CD14-positive monocyte (primary cell): ENCODE results near the gene SLC9A7. TPM values are rescaled to one million over a fixed set of nuclear protein-coding genes. Genes with fewer than 3 reads are reported as not detected.

ENCODE experiments used
- DNase-seq, 3 donors: peaks; one replicate each; pipeline ENCODE4 v3.0.0-alpha.2; 2011 to 2022
- H2AFZ ChIP-seq: 2 replicates; pipeline ENCODE4 v1.6.0; 2012; ENCODE audit warnings: mild to moderate bottlenecking, low read depth, low read length, inconsistent platforms; ENCODE audit not compliant: insufficient read depth, poor library complexity, severe bottlenecking
- H3K27ac ChIP-seq, 2 donors: 1 replicate in 1 of 2; 2 replicates in 1 of 2; pipeline ENCODE4 v1.5.1; 2012 to 2013; ENCODE audit warnings: low read length in 2 of 2, control low read depth in 1 of 2, inconsistent platforms in 1 of 2, low read depth in 1 of 2, mild to moderate bottlenecking in 1 of 2
- H3K27me3 ChIP-seq, 2 donors: one replicate each; pipeline versions ENCODE4 v1.6.0 to v1.6.1; 2011 to 2013; ENCODE audit warnings: low read length in 2 of 2; ENCODE audit not compliant: control insufficient read depth in 2 of 2, insufficient read depth in 2 of 2
- H3K36me3 ChIP-seq, 2 donors: replicated peaks in 1 of 2; 1 replicate in 1 of 2; 2 replicates in 1 of 2; pipeline versions ENCODE4 v1.5.1 to v1.6.1; 2012 to 2013; ENCODE audit warnings: low read length in 2 of 2, control low read depth in 1 of 2, inconsistent platforms in 1 of 2, mild to moderate bottlenecking in 1 of 2; ENCODE audit not compliant: insufficient read depth in 2 of 2, control insufficient read depth in 1 of 2
- H3K4me1 ChIP-seq, 2 donors: 1 replicate in 1 of 2; 2 replicates in 1 of 2; pipeline versions ENCODE4 v1.5.1 to v1.6.1; 2012 to 2013; ENCODE audit warnings: low read length in 2 of 2, control low read depth in 1 of 2, inconsistent platforms in 1 of 2, mild to moderate bottlenecking in 1 of 2, moderate library complexity in 1 of 2; ENCODE audit not compliant: insufficient read depth in 2 of 2, control insufficient read depth in 1 of 2
- H3K4me2 ChIP-seq: replicated peaks from 2 replicates; pipeline ENCODE3; 2012; ENCODE audit warnings: low read length, moderate library complexity, mild to moderate bottlenecking; ENCODE audit not compliant: poor library complexity, severe bottlenecking; ENCODE audit errors: extremely low read depth
- H3K4me3 ChIP-seq, 3 experiments: fragments of 200-600 bp in 1 of 3; sonication (generic) in 1 of 3; replicated peaks in 1 of 3; 1 replicate in 2 of 3; 2 replicates in 1 of 3; pipeline ENCODE4 v1.5.1; 2011 to 2013; ENCODE audit warnings: low read length in 3 of 3, mild to moderate bottlenecking in 3 of 3, control low read depth in 2 of 3, low read depth in 2 of 3, inconsistent platforms in 1 of 3, moderate library complexity in 1 of 3
- H3K79me2 ChIP-seq: 2 replicates; pipeline ENCODE4 v1.6.0; 2012; ENCODE audit warnings: mild to moderate bottlenecking, control low read depth, inconsistent platforms, low read length, moderate library complexity; ENCODE audit not compliant: insufficient read depth
- H3K9ac ChIP-seq: 2 replicates; pipeline ENCODE4 v1.6.0; 2017; ENCODE audit warnings: low read length, mild to moderate bottlenecking; ENCODE audit not compliant: insufficient read depth, poor library complexity, severe bottlenecking
- H3K9me3 ChIP-seq, 2 donors: replicated peaks in 1 of 2; 1 replicate in 1 of 2; 2 replicates in 1 of 2; pipeline versions ENCODE4 v1.5.1 to v1.6.1; 2012 to 2013; ENCODE audit warnings: low read length in 2 of 2, control low read depth in 1 of 2; ENCODE audit not compliant: control insufficient read depth in 1 of 2, insufficient read depth in 1 of 2
- H4K20me1 ChIP-seq: 2 replicates; pipeline ENCODE4 v1.6.0; 2012; ENCODE audit warnings: mild to moderate bottlenecking, low read length, control low read depth, moderate library complexity; ENCODE audit not compliant: insufficient read depth
- H3K27ac Mint-ChIP-seq, 7 donors: one replicate each; pipeline ENCODE4 v1.8.0; 2020; ENCODE audit warnings: mild to moderate bottlenecking in 7 of 7, mixed read lengths in 7 of 7, moderate library complexity in 6 of 7, inconsistent platforms in 2 of 7
- H3K27me3 Mint-ChIP-seq, 3 donors: one replicate each; pipeline ENCODE4 v1.8.0; 2021 to 2022; ENCODE audit warnings: low read depth in 3 of 3, mild to moderate bottlenecking in 3 of 3, mixed read lengths in 3 of 3, moderate library complexity in 3 of 3, inconsistent platforms in 1 of 3
- H3K36me3 Mint-ChIP-seq, 2 donors: one replicate each; pipeline ENCODE4 v1.8.0; 2020; ENCODE audit warnings: mixed read lengths in 2 of 2, inconsistent platforms in 1 of 2, mild to moderate bottlenecking in 1 of 2
- H3K4me1 Mint-ChIP-seq: one replicate; pipeline ENCODE4 v1.8.0; 2020; ENCODE audit warnings: mild to moderate bottlenecking, mixed read lengths
- H3K4me3 Mint-ChIP-seq, 2 donors: one replicate each; pipeline ENCODE4 v1.8.0; 2020; ENCODE audit warnings: mild to moderate bottlenecking in 2 of 2, mixed read lengths in 2 of 2, moderate library complexity in 1 of 2
- H3K9me3 Mint-ChIP-seq, 7 donors: one replicate each; pipeline ENCODE4 v1.8.0; 2020 to 2022; ENCODE audit warnings: mixed read lengths in 7 of 7, mild to moderate bottlenecking in 6 of 7, moderate library complexity in 6 of 7, inconsistent platforms in 2 of 7
- CTCF ChIP-seq: fragments of 200-600 bp; IDR thresholded peaks from one replicate; pipeline ENCODE4 v1.8.0; 2022; ENCODE audit warnings: antibody characterized with exemption, mild to moderate bottlenecking
- WGBS: methylation state at CpG from one replicate; pipeline ENCODE4 v1.1.5; 2013; ENCODE audit warnings: missing lambda C conversion rate; ENCODE audit not compliant: insufficient coverage; 5-methylcytosine and 5-hydroxymethylcytosine counted together
- intact Hi-C, 2 donors: fragments of 100-400 bp; cut with micrococcal nuclease; formaldehyde crosslinking; loops; one replicate each; pipeline versions ENCODE4 v1.15.0 to v1.15.1; 2023
- polyA plus RNA-seq, 3 donors: library from polyadenylated mRNA; depleted of rRNA in 1 of 3; unstranded in 2 of 3; stranded (reverse) in 1 of 3; fragments of 300-500 nt in 2 of 3; fragments of >200 nt in 1 of 3; fragmentation: Illumina TruSeq in 2 of 3; gene quantifications; 1 replicate in 2 of 3; 2 replicates in 1 of 3; pipeline ENCODE4 v1.2.3, GENCODE V29; 2012 to 2021

SLC9A7 gene
- polyA plus RNA-seq, 3 donors = 0.73 to 2.0 (median 1.0) TPM

- no peak for DNase-seq
- Histone ChIP-seq H3K27me3 (no peaks in the 10 kb centered on the region), H3K79me2 (no peaks in the 10 kb centered on the region), H3K36me3 (no peaks in the 10 kb centered on the region), H3K9me3 (no peaks in the 10 kb centered on the region), H3K4me2 (no peak overlapping the region), H3K27ac (no peak overlapping the region), H2AFZ (no peak overlapping the region), H3K4me3 (no peak overlapping the region), H3K4me1 (peaks cover 11% of the 10 kb centered on the region in 2 donors), H3K9ac (no peak overlapping the region), H4K20me1 (no peaks in the 10 kb centered on the region)
- H3K4me1 Mint-ChIP-seq = peaks cover 12% of the 10 kb centered on the region
- H3K4me3 Mint-ChIP-seq = peak overlapping the region in 1 of 2 donors; percentile 35
- H3K36me3 Mint-ChIP-seq = peaks cover 0 to 7% of the 10 kb centered on the region in 2 donors
- no CpG with 5 or more reads among the region's 2 CpGs for WGBS
- H3K27ac Mint-ChIP-seq = no peak overlapping the region
- no peaks in the 10 kb centered on the region for H3K9me3 Mint-ChIP-seq
- peaks cover 0 to 1% (median 0%) of the 10 kb centered on the region in 3 donors for H3K27me3 Mint-ChIP-seq
- intact Hi-C loops = no loop called here
- no peak for TF ChIP-seq CTCF
Observed at GRCh38 chrX:46635186-46635585, 123.7 kb downstream of the SLC9A7 start.

GRCh38 chrX:46634577-46634976 is 124.3 kb downstream of the SLC9A7 start:
- no peak for TF ChIP-seq CTCF
- Histone ChIP-seq H3K36me3 (no peaks in the 10 kb centered on the region), H4K20me1 (no peaks in the 10 kb centered on the region), H3K79me2 (no peaks in the 10 kb centered on the region), H3K9ac (no peak overlapping the region), H3K4me3 (no peak overlapping the region), H3K4me2 (no peak overlapping the region), H3K4me1 (peaks cover 17 to 18% of the 10 kb centered on the region in 2 donors), H3K27ac (no peak overlapping the region), H3K27me3 (no peaks in the 10 kb centered on the region), H2AFZ (no peak overlapping the region), H3K9me3 (no peaks in the 10 kb centered on the region)
- Mint-ChIP-seq H3K4me1 (peaks cover 18% of the 10 kb centered on the region), H3K36me3 (peaks cover 0 to 7% of the 10 kb centered on the region in 2 donors), H3K9me3 (no peaks in the 10 kb centered on the region), H3K27me3 (peaks cover 0 to 3% (median 0%) of the 10 kb centered on the region in 3 donors), H3K27ac (peak overlapping the region in 1 of 7 donors; percentile 17), H3K4me3 (no peak overlapping the region)
- intact Hi-C loops = no loop called here
- DNase-seq = no peak
- no CpG with 5 or more reads among the region's 3 CpGs for WGBS
